Measurements from ENCODE around the gene BPTF.

GRCh38 chr17:68021963-68022362 is 196.7 kb downstream of the BPTF start:
- TF ChIP-seq CTCF (IDR thresholded peaks at IDR 0.05) (no peak), EZH2 (IDR thresholded peaks at IDR 0.05; ENCODE audit: borderline replicate concordance, insufficient read depth, low read depth, low read length, poor library complexity, severe bottlenecking) (no peak)

Data from B cell (primary cell).